ENCODE measurements around the gene PKD1.

GRCh38 chr16:2180962-2181923 lies 45.5 kb upstream of the PKD1 start:
- TF ChIP-seq, protein P1, sequence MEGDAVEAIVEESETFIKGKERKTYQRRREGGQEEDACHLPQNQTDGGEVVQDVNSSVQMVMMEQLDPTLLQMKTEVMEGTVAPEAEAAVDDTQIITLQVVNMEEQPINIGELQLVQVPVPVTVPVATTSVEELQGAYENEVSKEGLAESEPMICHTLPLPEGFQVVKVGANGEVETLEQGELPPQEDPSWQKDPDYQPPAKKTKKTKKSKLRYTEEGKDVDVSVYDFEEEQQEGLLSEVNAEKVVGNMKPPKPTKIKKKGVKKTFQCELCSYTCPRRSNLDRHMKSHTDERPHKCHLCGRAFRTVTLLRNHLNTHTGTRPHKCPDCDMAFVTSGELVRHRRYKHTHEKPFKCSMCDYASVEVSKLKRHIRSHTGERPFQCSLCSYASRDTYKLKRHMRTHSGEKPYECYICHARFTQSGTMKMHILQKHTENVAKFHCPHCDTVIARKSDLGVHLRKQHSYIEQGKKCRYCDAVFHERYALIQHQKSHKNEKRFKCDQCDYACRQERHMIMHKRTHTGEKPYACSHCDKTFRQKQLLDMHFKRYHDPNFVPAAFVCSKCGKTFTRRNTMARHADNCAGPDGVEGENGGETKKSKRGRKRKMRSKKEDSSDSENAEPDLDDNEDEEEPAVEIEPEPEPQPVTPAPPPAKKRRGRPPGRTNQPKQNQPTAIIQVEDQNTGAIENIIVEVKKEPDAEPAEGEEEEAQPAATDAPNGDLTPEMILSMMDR (IDR thresholded peaks at IDR 0.05) = no peak
- no peak for TF ChIP-seq ZFX (IDR thresholded peaks at IDR 0.05; ENCODE audit: borderline replicate concordance)
